HuH-7 (cell line): ENCODE measurements around the gene FECH.

Experiments used
- DNase-seq: peaks from one replicate; pipeline ENCODE4 v3.0.0; 2011; ENCODE audit warnings: low spot score

Gene FECH

DNA sequence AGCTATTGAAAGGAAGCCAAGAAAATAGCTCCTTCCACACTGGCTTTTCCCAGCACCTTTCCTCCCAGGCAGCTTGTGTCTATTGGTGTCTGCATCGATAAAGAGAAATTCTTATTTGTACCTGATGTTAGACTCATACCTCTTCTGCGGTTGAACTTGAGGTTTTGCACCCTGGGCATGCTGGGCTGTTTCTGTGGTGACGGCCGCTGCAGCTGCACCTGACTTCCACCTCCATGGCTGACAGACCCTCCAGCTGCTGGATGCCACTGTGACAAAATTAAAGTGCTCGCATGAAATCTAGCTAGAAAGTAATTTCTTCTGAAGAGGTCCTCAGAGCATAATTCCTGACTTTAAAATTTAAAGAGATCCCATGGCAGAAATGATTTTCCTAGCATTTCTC is 6.6 kb downstream of the FECH start:
- no peak for DNase-seq

DNA sequence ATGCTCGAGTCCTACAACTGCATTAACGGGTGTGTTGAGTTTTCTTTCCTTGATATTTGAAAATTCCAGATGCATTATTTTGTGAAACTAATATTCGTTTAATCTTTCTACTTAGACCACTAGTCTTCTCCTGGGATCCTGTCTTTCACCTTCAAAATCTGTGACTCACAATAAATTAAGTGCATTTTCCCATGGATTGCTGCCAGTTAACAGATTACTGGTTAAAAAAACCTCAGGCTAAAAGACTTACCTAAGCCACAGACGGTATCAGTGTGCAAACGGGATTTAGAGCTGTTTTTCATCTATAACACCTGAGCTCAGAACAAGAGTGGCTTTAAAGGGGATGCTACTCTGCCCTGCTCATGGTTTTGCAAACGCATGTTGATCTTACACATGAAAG is 10.2 kb downstream of the FECH start:
- no peak for DNase-seq

GRCh38 chr18:57575542-57575941 is 11.0 kb downstream of the FECH start:
- DNase-seq: no peak

- no peak for DNase-seq
These were observed 11.6 kb downstream of the FECH start for GRCh38 chr18:57574866-57575265.

DNA sequence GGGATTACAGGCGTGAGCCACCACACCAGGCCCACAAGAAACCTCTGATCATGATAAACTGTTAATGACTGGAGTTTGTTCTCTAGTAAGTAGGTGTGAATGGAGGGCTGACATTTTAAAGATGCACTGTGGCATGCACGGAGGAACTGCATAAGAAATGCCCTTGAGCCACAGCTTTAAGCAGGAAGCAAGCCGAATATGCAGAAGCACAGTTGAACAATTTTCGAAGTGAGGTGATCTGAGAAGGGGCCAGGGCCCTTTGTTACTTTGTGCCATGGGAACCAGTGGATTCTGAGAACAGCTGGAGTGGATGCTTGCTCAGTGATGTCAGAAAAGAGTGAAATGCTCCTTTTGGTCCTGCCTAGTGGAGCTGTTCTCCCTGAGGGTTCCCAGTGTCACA is 16.3 kb downstream of the FECH start:
- DNase-seq: no peak

- DNase-seq: no peak
These were observed 17.4 kb downstream of the FECH start for GRCh38 chr18:57569133-57569532.

DNA sequence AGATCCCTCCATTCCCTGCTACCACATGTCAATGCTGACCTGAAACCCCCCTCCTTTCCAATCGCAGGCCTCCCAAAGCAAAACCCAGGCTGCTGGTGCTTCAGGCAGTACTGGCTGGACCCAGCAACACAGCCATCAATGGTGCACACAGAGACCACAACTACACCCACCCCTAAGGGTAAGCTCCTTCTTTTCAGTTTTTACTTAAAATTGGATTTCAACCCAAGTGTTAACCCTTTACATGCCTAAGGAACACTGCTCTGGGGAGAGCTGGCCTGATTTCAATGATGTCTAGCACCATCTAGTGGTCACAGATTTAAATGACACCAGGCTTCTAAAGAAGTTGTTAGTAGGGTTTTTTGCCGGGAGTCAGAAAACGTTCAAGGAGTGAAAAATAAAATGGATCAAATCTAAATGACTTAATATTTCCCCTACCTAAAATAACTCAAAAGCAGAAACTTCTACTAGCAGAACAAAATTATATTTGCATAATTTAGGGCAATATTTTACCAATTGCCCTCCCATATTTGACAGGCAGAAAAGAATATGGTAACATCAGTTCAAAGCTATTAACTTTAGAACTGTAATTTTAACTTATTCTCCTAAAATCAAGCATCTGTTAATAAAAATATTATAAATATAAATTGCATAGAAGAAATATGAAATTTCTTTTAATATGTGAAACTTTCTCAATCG is 24.6 kb downstream of the FECH start:
- peak; percentile 34 for DNase-seq

DNA sequence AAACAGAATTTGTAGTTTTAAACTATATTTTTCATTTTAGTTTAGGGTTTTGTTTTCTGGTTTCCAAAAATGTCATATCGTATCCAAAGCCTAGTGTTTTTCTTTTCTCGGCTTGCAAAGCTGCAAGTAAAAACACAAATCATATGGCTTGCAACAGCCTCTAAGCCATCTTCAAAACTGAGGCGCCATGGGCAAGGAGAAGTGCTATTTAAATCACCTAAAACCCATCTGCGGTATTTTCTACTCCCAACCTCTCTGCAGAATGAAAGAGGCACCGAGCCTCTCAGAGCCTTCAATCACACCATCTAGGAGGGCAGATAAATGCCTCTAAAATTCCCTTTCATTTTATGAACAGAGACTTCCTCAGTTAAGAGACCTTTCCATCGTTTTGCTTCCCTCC is 25.2 kb downstream of the FECH start:
- DNase-seq: no peak

- no peak for DNase-seq
These were observed 27.2 kb downstream of the FECH start for GRCh38 chr18:57559314-57559713.

- no peak for DNase-seq
These were observed 31.4 kb downstream of the FECH start for GRCh38 chr18:57555134-57555533.

- DNase-seq: no peak
These were observed 36.0 kb downstream of the FECH start for GRCh38 chr18:57550510-57550909.

- DNase-seq: no peak
These were observed 39.2 kb downstream of the FECH start for GRCh38 chr18:57547260-57547659.

GRCh38 chr18:57544936-57545660 is 41.4 kb downstream of the FECH start:
- DNase-seq: no peak

- no peak for DNase-seq
These were observed 42.9 kb downstream of the FECH start for GRCh38 chr18:57543560-57543959.

GRCh38 chr18:57542812-57543427 is 43.6 kb downstream of the FECH start:
- DNase-seq: no peak

DNA sequence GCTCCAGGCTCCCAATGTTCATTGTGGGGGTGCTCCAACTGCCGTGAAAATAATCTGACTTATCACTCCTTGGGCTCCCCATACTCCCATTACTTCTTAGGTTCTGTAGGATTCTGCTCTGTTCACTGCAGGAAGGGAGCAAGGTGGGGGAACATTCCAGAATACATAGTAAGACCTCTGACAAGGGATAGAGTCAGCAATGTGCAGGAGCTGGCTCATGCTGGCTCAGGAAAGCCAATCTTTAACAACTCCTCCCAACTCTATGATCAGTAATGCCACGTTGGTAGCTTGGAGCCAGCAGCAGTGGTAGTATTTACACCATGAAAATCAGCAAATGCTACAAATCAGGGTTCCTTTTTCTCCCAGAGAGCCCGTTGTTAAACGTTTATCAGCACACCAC is 44.4 kb downstream of the FECH start:
- DNase-seq: no peak

- no peak for DNase-seq
These were observed 46.8 kb downstream of the FECH start for GRCh38 chr18:57539702-57540101.

- no peak for DNase-seq
These were observed 47.9 kb downstream of the FECH start for GRCh38 chr18:57538614-57539013.

GRCh38 chr18:57534511-57534909 is 52.0 kb downstream of the FECH start:
- no peak for DNase-seq

- no peak for DNase-seq
These were observed 52.5 kb downstream of the FECH start for GRCh38 chr18:57533868-57534510.

DNA sequence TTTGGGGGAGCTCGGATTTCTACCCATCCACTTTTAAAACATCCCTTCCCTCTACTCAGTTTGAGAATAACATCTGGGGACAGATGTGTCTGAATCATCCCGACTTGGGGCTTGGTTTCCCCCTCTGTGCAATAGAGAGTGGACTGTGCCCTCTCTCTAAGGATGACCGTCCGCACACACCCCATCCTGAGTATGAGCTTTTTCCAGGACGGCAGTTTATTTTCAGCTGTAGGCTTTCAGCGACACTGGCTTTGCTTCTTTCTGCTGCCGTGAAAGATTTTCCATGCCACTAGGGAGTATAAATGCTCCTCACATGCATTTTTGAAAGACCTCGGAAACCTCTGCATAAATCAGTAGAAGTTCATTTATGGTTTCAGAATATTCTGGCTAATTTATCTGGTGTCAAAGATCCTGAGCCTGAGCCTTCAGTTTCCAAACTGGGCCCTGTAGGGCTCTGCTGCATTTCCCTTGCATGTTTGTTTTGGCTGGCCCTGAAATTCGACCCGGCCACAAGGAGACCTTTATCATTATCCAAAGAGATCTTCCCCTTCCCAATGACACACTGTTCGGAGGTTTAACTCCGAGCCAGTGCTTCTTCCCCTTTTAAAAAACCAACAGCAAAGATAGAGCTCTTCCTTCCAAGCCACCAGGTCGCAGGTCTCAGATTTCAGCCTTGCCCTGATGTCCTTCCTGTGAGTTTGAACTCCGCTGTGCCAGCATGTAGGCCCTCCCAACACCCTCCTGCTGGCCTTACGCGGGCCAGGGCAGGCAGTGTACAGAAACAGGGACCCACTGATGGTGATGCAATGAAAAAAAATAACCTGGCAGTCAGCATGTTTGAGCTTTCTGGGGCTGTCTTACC is 53.3 kb downstream of the FECH start:
- DNase-seq: peak; percentile 30

DNA sequence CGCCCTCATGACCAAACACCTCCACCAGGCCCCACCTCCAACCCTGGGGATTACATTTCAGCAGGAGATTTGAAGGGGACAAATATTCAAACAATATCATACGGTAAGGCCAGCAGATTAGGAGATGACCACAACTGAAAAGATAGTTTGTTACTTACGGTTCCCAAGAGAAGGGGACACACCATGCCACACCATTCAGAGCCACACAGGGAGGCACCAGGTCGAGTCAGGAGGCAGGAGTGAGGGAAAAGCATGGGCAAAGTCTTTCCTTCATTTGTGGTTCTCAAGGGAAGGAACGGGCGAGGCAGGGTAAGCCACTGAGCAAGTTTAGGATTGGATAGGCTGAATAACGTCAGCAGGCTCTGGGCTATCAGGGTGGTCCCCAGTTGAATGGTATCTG is 57.4 kb downstream of the FECH start:
- DNase-seq: no peak
